ENCODE results near the gene TAGLN2.

The TAGLN2 gene

GRCh38 chr1:159924791-159925718, at the start of gene TAGLN2:
Gene TAGLN2 (minus strand): TSS chr1:159925507. CDS start chr1:159920509, 4,998 bp downstream.
- DNase-seq (ENCODE audit: low spot score) = peak; percentile 78

DNA sequence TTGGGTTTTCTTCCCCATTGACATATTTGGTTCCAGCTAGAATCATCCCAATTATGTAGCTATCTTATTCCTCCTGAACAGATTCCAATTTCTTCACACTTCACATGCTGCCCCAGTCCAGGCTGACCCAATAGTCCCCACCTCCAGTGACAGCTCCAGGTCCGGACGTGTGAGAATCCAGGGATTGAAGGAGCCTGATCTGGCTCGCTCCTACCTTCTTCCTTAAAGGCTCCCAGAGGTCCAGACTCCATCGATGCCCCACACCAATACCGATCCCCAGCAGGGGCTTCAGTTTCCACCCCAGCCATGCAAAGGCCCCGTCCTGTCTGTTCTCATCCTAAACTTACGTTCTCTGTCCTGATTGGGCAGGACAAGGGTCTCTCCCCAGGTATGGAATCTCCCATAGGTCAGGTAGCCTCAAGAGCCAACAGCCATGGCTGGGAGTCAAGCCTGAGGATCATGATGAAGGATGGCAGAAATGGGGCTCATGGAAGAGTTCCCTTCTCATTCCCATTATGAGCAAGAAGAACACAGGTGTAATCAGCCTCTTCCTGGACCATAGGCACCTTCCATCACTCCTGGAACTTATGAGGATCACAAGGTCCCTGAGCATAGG, 49.2 kb upstream of the TAGLN2 start:
- DNase-seq (ENCODE audit: low spot score) = no peak

DNA sequence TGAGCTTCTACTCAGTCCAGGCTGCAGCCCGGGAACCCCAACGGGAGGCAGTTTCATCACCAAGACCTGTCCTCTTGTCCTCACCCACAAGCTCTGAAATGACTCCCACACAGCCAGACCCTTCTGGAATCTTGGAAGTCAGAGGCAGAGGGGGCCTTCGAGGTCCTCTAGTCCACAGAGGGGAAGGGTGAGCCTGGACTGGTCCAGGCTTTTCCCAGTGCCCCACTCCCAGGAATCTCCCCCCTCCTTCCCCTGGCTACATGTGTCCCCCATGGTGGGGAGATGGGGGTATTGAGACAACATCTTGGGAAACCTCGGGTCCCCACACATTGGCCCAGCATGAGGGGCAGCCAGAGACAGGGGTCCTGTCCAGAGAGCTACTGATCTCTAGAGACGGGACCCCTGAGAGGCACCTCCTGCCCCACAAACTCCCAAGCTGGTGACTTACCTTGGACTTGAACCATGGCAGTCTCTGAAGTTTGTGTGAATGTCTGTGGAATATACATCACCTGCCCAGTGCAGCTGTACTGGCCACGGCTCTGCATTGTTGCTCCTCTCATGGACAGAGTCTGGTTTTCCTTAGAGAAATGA, 48.1 kb upstream of the TAGLN2 start:
- no peak for DNase-seq (ENCODE audit: low spot score)

- DNase-seq (ENCODE audit: low spot score) = no peak
These were observed 47.3 kb upstream of the TAGLN2 start for GRCh38 chr1:159972443-159973205.

GRCh38 chr1:159970932-159971342, 45.6 kb upstream of the TAGLN2 start:
- DNase-seq (ENCODE audit: low spot score) = no peak

- DNase-seq (ENCODE audit: low spot score) = no peak
These were observed 43.6 kb upstream of the TAGLN2 start for GRCh38 chr1:159968901-159969300.

GRCh38 chr1:159965263-159965662, 40.0 kb upstream of the TAGLN2 start:
- no peak for DNase-seq (ENCODE audit: low spot score)

DNA sequence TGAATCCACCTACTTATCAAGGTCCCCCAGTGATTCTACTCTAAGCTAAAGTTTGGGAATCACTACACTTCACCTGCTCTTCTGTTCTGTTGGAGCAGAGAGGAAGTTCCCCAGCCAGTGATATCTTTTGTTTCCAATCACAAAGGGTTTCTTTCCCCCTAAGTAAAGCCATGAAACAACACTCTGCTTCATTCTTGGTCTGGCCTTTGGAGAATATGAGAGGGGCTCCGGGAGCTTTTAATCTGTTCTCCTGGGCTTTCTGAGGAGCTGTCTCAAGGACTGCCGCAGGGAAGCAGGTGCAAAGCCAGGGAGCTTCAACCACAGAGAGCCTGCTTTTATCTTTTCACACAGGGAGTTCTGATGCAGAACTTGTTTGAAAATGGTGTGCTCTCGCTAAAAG, 38.8 kb upstream of the TAGLN2 start:
- DNase-seq (ENCODE audit: low spot score) = no peak

- no peak for DNase-seq (ENCODE audit: low spot score)
These were observed 36.9 kb upstream of the TAGLN2 start for GRCh38 chr1:159962176-159962575.

- DNase-seq (ENCODE audit: low spot score) = no peak
These were observed 36.3 kb upstream of the TAGLN2 start for GRCh38 chr1:159961636-159962035.

GRCh38 chr1:159960721-159961381, 35.5 kb upstream of the TAGLN2 start:
- DNase-seq (ENCODE audit: low spot score) = no peak

- DNase-seq (ENCODE audit: low spot score) = no peak
These were observed 34.1 kb upstream of the TAGLN2 start for GRCh38 chr1:159959451-159959850.

DNA sequence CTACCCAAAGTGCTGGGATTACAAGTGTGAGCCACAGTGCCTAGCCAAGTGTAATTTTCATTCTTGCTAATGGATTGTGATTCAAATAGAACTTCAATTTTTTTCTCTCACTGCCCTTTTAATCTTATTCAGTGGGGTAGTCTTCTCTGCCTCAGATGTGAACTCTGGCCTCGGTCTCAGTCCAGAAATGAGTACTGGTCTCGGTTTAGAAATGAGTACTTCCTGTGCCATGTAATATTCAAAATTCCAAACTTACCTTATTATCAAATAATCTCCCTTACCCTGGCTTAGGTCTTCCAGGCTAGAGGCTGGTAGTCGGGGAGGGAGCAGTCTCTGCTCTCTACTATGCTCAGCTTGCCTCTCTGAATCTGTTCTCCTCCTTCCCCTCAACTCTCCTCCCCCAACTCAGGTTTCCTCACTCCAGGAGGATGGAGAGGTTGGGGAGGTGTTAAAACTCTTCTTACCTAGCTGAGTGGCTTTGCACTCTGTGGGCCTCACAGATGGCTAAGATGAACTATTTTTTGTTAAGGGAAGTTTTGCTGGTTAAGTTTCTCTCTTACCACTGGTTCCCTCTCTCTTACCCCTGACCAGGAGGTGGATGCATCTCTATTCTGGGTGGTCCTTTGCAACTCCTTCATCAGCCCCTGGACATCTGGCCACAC, 33.5 kb upstream of the TAGLN2 start:
- no peak for DNase-seq (ENCODE audit: low spot score)

DNA sequence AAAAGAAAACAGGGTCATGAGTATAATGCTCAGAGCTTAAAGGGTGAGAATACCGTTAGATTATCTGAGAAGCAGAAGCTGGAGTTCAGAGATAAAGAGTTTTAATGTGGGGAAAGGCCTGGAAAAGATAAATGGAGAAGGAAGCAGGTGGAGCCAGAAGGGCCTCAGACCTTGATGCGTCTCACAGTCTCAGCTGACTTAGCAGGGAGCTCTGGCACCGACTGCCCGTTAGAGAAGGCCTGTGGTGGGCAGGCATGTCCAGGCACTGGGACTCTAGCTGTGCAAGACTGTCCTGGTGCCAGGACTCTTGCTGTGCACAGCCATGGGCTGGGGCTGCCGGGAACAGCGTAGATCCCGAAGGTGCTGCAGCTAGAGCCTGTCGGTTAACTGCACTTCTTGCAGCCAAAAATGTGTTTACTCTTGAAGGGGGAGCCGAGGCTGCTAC, 32.5 kb upstream of the TAGLN2 start:
- DNase-seq (ENCODE audit: low spot score) = peak; percentile 12

DNA sequence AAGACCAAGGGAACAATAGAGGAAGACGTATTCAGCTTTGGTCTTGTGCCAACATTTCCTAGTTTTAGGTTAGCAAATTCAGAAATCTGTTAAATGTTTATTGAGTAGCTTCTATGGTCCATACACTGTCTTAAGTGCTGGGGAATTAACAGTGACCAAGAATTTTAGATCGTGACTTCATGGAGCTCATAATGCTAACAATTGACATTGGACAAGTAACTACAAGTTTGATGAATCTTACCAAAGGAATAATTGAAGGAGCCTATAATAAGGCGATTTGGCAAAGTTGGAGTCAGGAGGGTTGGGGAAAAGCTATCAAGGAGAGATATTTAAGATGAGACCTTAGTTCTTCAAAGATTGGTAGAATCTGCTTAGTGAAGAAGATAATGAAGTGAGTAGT, 30.1 kb upstream of the TAGLN2 start:
- no peak for DNase-seq (ENCODE audit: low spot score)

GRCh38 chr1:159953536-159954515, 28.5 kb upstream of the TAGLN2 start, which contains the start of gene SLAMF9:
Gene SLAMF9 (minus strand): TSS chr1:159954237. CDS start chr1:159954137, 100 bp downstream.
- no peak for DNase-seq (ENCODE audit: low spot score)

DNA sequence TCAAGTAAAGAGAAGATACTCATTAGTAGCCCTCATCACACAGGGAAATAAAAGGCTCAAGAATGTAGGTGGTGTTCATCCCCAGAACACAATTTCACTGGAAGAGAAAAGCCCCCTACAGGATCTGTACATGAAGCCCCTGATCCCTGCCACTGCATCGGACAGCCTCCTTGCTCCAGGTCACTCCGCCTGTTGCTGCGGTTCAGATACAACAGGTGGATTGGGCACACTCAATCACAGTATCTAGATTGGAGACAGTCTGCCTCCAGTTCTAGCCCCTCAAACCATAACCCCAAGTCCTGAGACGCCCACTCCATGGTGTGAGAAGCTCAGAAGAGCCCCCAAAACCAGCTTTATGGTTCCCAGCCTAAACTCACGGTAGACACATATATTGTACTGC, 27.6 kb upstream of the TAGLN2 start:
- no peak for DNase-seq (ENCODE audit: low spot score)

DNA sequence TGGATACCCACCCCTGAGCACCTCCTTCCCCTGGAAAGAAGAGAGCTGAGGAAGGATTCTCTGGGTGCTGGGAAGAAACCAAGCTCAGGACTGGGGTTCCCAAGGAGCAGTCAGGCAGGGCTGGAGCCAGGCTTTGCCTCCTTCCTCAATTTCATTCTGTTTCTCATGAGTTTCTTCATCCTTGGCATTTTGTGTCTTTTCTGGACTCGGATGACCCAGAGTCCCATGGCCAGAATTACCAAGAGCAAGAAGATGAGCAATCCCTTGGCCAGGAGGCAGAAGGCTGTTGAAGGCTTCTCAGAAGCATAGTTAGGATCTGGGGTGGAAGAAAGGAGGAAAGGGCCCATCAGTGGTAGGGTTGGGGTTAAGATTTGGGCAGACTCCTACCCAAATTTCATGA, 26.2 kb upstream of the TAGLN2 start:
- DNase-seq (ENCODE audit: low spot score) = no peak

DNA sequence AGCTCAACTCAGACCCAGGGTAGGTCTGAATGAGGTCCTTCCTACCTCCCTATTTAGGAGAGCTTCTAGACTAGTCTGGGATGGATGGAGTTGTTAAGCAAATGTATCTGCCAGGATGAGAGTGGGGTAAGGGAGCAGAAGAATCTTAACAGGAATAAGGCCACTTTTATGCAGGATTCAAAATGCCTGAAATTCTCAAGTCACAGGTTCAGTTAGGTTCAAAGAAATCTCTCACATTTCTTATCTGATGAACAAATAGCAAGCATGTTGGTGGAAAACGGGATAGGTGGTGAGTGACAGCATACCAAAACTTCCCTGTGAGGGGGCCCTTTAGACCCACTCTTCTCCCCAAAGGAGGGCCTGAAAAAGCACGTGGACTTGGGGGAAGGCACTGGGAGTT, 25.7 kb upstream of the TAGLN2 start:
- DNase-seq (ENCODE audit: low spot score) = no peak

DNA sequence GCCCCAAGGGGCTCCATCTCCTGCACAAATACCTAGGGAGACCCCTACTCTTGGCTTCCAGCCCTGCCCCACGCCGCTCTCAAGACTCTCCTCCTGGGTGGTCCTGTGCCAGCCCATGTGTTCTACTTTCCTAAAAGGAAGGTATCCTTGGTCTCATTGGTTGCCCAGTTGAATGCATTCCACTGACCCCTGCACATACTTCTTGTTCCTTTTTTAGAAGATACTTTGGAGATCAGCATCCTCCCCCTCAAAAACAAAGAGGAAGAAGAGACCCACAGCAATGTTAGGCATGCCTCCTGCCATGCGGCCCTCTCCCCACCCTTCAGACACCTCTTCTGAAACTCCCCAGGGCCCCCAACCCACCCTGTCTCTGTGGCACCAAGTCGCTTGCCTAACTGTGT, 24.7 kb upstream of the TAGLN2 start:
- no peak for DNase-seq (ENCODE audit: low spot score)
